Thymus (tissue), 11 donors: ENCODE measurements around the gene PELI1. TPM values are rescaled to one million over a fixed set of nuclear protein-coding genes. Genes with fewer than 3 reads are reported as not detected.

Experiments used
- DNase-seq, 9 donors: peaks; one replicate each; pipeline ENCODE4 v3.0.0-alpha.2; 2013; ENCODE audit warnings: low spot score in 9 of 9, low read depth in 6 of 9, missing footprints in 1 of 9
- H3K27ac ChIP-seq, 2 donors: one replicate each; pipeline ENCODE4 v1.5.1; 2013; ENCODE audit warnings: control low read depth in 1 of 2, low read depth in 1 of 2, low read length in 1 of 2, mild to moderate bottlenecking in 1 of 2, moderate library complexity in 1 of 2
- H3K27me3 ChIP-seq, 2 donors: one replicate each; pipeline ENCODE4 v1.5.1; 2013; ENCODE audit warnings: low read length in 1 of 2; ENCODE audit not compliant: control insufficient read depth in 2 of 2, insufficient read depth in 1 of 2
- H3K36me3 ChIP-seq, 2 donors: one replicate each; pipeline ENCODE4 v1.5.1; 2013; ENCODE audit warnings: low read length in 1 of 2, mild to moderate bottlenecking in 1 of 2, moderate library complexity in 1 of 2; ENCODE audit not compliant: control insufficient read depth in 2 of 2, insufficient read depth in 2 of 2
- H3K4me1 ChIP-seq, 2 donors: one replicate each; pipeline ENCODE4 v1.5.1; 2013; ENCODE audit warnings: low read length in 2 of 2; ENCODE audit not compliant: control insufficient read depth in 2 of 2, insufficient read depth in 2 of 2
- H3K4me3 ChIP-seq, 2 donors: one replicate each; pipeline ENCODE4 v1.5.1; 2013; ENCODE audit warnings: low read length in 2 of 2, control low read depth in 1 of 2, mild to moderate bottlenecking in 1 of 2
- H3K9me3 ChIP-seq, 2 donors: one replicate each; pipeline ENCODE4 v1.5.1; 2013; ENCODE audit warnings: low read length in 1 of 2, mild to moderate bottlenecking in 1 of 2; ENCODE audit not compliant: control insufficient read depth in 2 of 2, insufficient read depth in 1 of 2
- WGBS: extraction: QIAGEN DNeasy Blood & Tissue Kit; methylation state at CpG from one replicate; pipeline ENCODE4 v1.1.7; 2013; 5-methylcytosine and 5-hydroxymethylcytosine counted together
- polyA plus RNA-seq: library from polyadenylated mRNA; stranded (reverse); fragments of 200-250 nt; gene quantifications from one replicate; pipeline ENCODE4 v1.2.3, GENCODE V29; 2013
- total RNA-seq: library from RNA; stranded (reverse); fragments of 120-200 nt; gene quantifications from one replicate; pipeline ENCODE4 v1.2.4, GENCODE V29; 2013
- donor health status: healthy.

PELI1 gene
- total and polyA plus RNA-seq, 2 donors, result 33.9 to 61.2 TPM

DNA sequence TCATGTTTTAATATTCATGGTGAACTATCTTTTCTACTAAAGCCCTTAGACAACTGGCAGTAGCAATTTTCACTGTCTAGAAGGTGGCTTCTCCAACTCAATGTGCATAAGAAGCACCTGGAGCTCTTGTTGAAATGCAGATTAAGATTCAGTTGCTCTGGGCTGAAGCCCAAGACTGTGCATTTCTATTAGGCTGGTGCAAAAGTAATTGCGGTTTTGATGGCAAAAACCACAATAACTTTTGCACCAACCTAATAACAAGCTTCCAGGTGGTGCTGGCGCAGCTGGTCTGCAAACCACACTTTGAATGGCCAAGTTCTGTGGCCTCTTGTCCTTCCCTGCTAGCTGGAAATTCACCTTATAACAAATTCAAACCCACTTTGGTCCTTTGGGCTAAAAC is 98.3 kb downstream of the PELI1 start:
- peaks cover 0 to 14% of the 10 kb centered on the region in 2 donors for H3K4me1 ChIP-seq
- no peak overlapping the region for H3K27ac ChIP-seq
- H3K27me3 ChIP-seq, result no peaks in the 10 kb centered on the region
- H3K9me3 ChIP-seq, result no peaks in the 10 kb centered on the region
- H3K4me3 ChIP-seq, result no peak overlapping the region
- no peaks in the 10 kb centered on the region for H3K36me3 ChIP-seq
- 98% methylated on average over 2 of the region's 2 CpGs for WGBS
- DNase-seq, result no peak

Other genes starting within 250 kb of the PELI1 start
- gene VPS54, start 125.0 kb downstream of the PELI1 start, total RNA-seq, result 21.2 TPM
- 24.1 TPM for gene VPS54, start 125.0 kb downstream of the PELI1 start, polyA plus RNA-seq